GM10266 (cell line): Measurements from ENCODE around the gene ATF2.
A peak's percentile ranks its signal among the peaks of the same experiment; 100 is the strongest.

Experiments used
- DNase-seq: peaks from one replicate; pipeline ENCODE4 v3.0.0; 2012; ENCODE audit errors: extremely low spot score
- CTCF ChIP-seq: IDR thresholded peaks from 2 replicates; pipeline ENCODE4 v1.5.1; 2012; ENCODE audit warnings: mild to moderate bottlenecking, low read depth; ENCODE audit not compliant: control insufficient read depth, insufficient read depth; ENCODE audit errors: missing control alignments

ATF2 gene

GRCh38 chr2:175164235-175164634, 3.8 kb downstream of the ATF2 start:
- DNase-seq = no peak
- TF ChIP-seq CTCF = no peak

- no peak for DNase-seq
- TF ChIP-seq CTCF = no peak
Observed at GRCh38 chr2:175158894-175159293, 9.1 kb downstream of the ATF2 start.

- DNase-seq = no peak
Observed at GRCh38 chr2:175156534-175156933, 11.5 kb downstream of the ATF2 start.

GRCh38 chr2:175154661-175155082, 13.3 kb downstream of the ATF2 start:
- no peak for TF ChIP-seq CTCF
- peak; percentile 21 for DNase-seq

More at GRCh38 chr2:175156534-175156933, 11.5 kb downstream of the ATF2 start:
- TF ChIP-seq CTCF = no peak

GRCh38 chr2:175152242-175152641, 15.8 kb downstream of the ATF2 start:
- no peak for TF ChIP-seq CTCF
- no peak for DNase-seq

- no peak for DNase-seq
- no peak for TF ChIP-seq CTCF
Observed at GRCh38 chr2:175151791-175152190, 16.2 kb downstream of the ATF2 start.

- no peak for TF ChIP-seq CTCF
- DNase-seq = no peak
Observed at GRCh38 chr2:175147186-175147585, 20.8 kb downstream of the ATF2 start.
